Retina (tissue), 1 donor: ENCODE measurements around the gene ZSCAN2.
"Not testable (repeated sequence)": the region's sequence is repeated elsewhere in the genome, so short reads cannot be mapped to it uniquely, and the experiment has no call there.

Experiments
- DNase-seq: peaks from one replicate; pipeline ENCODE4 v3.0.0-alpha.2; 2016

Gene ZSCAN2

GRCh38 chr15:84600687-84601554 lies at the start of gene ZSCAN2:
Gene ZSCAN2 (plus strand): TSS chr15:84601009. CDS start chr15:84603928, 2,919 bp downstream.
- peak; percentile 98 for DNase-seq

GRCh38 chr15:84551624-84552023 lies 49.2 kb upstream of the ZSCAN2 start:
- DNase-seq: not testable (repeated sequence)

GRCh38 chr15:84552896-84553295 lies 47.9 kb upstream of the ZSCAN2 start:
- no peak for DNase-seq

- not testable (repeated sequence) for DNase-seq
Observed at GRCh38 chr15:84556690-84557089, 44.1 kb upstream of the ZSCAN2 start.

GRCh38 chr15:84568021-84568420 lies 32.8 kb upstream of the ZSCAN2 start:
- not testable (repeated sequence) for DNase-seq

GRCh38 chr15:84570164-84570735 lies 30.6 kb upstream of the ZSCAN2 start:
- DNase-seq: peak; percentile 89

- DNase-seq: no peak
Observed at GRCh38 chr15:84572231-84572630, 28.6 kb upstream of the ZSCAN2 start.

GRCh38 chr15:84575493-84575892 lies 25.3 kb upstream of the ZSCAN2 start:
- no peak for DNase-seq

GRCh38 chr15:84577891-84578290 lies 22.9 kb upstream of the ZSCAN2 start:
- DNase-seq: not testable (repeated sequence)

- DNase-seq: not testable (repeated sequence)
Observed at GRCh38 chr15:84579261-84579721, 21.5 kb upstream of the ZSCAN2 start.

- not testable (repeated sequence) for DNase-seq
Observed at GRCh38 chr15:84581676-84582428, 19.0 kb upstream of the ZSCAN2 start.

GRCh38 chr15:84582583-84583157 lies 18.1 kb upstream of the ZSCAN2 start:
- DNase-seq: no peak

- not testable (repeated sequence) for DNase-seq
Observed at GRCh38 chr15:84583921-84584320, 16.9 kb upstream of the ZSCAN2 start.

GRCh38 chr15:84586696-84587095 lies 14.1 kb upstream of the ZSCAN2 start:
- DNase-seq: no peak

GRCh38 chr15:84588053-84588874 lies 12.5 kb upstream of the ZSCAN2 start:
- DNase-seq: peak; percentile 85

- DNase-seq: no peak
Observed at GRCh38 chr15:84590406-84590805, 10.4 kb upstream of the ZSCAN2 start.

- no peak for DNase-seq
Observed at GRCh38 chr15:84591815-84592214, 9.0 kb upstream of the ZSCAN2 start.

GRCh38 chr15:84594617-84595290 lies 6.1 kb upstream of the ZSCAN2 start:
- no peak for DNase-seq

GRCh38 chr15:84595660-84596059 lies 5.1 kb upstream of the ZSCAN2 start:
- DNase-seq: no peak

GRCh38 chr15:84597296-84597695 lies 3.5 kb upstream of the ZSCAN2 start:
- DNase-seq: no peak

GRCh38 chr15:84598250-84598649 lies 2.6 kb upstream of the ZSCAN2 start:
- DNase-seq: no peak
